GM19468 (cell line): ENCODE measurements around the gene IGF2R.
A peak's percentile ranks its signal among the peaks of the same experiment; 100 is the strongest.
"Not testable (repeated sequence)": the region's sequence is repeated elsewhere in the genome, so short reads cannot be mapped to it uniquely, and the experiment has no call there.

Experiments
- ATAC-seq: cut with Tn5 transposase; IDR thresholded peaks from one replicate; pipeline ENCODE4 v1.9.1; 2021; ENCODE audit warnings: mild to moderate bottlenecking, moderate library complexity, moderate number of reproducible peaks; ENCODE audit not compliant: unreplicated experiment; ENCODE audit errors: extremely low read depth

Gene IGF2R

DNA sequence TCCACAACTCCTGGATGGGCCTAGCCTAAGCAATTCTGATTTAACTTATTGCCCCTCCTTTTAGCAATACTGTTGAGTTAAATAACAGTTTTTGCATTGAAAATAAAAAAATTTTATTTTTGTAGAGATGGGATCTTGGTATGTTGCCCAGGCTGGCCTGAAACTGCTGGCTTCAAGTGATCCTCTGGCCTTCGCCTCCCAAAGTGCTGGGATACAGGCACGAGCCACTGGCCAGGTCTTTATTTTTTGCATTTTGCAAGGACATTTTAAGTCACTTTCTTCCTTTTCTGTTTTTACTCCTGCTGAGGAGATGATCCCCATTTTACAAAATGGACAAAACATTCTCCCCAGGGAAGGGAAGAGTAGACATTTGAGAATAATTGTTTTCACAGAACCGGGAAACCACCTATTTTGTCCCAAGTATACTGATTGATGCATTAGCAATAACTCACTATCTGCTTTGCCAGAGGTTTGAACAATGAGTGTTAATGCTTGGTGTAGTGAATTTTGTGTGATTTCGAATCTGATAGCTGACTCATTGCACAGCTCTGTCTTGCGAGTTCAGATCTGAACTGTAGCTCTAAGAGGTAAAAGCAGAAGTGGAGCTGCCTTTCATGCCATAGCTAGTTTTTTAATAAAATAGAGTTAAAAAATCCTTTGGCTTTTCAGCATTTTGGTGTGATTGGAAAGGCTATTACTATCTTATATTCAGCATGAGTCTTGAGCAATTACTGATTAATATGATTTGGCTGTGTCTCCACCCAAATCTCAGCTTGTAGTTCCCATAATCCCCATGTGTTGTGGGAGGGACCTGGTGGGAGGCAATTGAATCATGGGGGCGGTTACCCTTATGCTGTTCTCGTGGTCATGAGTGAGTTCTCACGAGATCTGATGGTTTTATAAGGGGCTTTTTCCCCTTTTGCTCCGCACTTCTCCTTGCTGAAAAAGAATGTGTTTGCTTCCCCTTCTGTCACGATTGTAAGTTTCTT, 20.9 kb downstream of the IGF2R start:
- ATAC-seq, result peak; percentile 64

DNA sequence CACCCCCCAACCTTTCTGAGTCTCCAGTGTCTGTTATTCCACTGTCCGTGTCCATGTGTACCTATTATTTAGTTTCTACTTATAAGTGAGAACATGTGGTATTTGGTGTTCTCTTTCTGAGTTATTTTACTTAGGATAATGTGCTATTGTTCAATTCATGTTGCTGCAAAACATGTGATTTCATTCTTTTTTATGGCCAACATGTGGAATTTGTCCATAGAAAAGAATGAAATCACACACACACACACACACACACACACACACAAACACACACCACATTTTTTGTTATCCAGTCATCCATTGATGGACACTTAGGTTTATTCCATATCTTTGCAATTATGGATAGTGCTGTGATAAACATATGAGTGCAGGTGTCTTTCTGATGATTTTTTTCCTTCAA, 23.5 kb downstream of the IGF2R start:
- ATAC-seq, result no peak

DNA sequence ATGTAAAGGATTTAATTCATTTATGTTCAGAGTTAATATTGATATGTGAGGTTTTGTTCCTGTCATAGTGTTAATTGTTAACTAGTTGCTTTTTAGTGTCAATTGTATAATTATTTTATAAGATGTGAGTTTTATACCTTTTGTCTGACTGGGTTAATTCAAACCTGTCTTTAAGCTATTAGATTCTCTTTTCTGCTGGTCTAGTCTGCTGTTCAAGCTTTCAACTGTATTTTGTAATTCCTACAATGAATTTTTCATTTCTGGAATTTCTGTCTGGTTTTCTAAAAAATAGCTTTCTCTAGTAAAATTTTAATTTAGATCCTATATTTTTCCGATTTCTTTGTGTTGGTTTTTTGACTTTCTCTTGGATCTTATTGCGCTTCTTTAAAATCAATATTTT, 26.5 kb downstream of the IGF2R start:
- no peak for ATAC-seq

DNA sequence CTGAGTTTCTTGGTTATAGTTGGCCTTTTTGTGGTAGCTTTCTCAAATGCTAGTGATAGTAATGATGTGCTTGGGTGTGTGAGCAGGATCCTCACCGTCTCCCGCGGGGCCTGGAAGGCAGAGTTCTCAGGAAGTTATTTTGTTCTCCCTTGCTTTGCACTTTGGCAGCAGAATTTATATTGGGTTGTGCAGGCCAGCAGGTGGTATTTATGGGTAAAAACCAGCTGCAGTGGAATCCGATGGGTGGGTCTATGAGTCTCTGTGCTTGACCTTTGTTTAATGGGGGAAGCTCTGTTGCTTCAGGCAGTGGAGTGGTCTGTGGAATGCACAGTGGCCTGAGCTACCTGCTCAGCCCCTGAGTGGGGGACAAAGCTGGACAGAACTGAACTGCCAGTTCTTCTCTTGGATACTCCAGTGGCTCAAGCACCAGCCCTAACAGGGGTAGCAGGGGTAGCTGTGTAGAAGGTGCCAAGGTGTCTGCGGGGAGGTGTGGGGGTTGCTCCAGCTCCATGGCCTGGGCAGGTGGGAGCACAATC, 27.3 kb downstream of the IGF2R start:
- no peak for ATAC-seq

DNA sequence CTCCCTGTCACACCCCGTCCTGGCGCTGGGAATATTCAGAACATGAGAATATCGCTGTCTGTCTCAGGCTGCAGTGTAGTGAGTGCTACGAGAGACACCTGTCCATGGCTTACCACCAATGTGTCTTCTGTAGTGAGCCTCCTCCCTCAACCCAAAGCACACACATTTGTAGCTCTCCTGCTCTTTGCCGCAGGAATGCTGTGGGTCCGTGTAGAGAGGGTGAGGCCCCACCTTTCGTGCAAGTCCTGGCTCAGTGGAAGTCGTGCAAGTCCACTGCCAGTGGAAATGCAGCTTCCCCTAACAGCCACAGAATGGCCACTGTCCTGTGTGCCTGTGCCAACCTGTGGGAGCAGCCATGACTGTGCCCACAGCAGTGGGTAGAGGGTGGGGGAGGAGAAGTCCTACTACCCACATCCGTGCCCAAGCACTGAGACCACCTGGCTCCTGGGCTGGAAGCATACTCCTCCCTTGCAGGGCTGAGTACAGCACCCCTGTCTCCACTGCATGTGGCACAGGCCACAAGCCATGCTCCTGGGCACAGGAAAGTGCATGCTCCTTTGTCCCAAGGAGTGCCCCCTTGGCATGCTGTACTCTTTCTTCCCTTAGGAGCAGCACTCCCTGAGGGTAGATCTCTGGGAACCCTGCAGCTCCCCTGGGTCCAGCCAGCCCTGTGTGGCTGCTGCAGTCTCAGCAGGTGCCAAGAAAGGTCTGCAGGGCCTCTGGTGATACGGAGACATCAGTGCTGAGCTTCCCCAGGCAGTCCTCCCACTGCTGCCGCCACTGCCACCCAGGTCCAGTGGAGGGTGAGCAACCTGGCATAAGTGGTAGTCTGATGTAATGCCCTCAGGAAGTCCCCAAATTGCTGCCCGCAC, 28.0 kb downstream of the IGF2R start:
- ATAC-seq, result no peak

DNA sequence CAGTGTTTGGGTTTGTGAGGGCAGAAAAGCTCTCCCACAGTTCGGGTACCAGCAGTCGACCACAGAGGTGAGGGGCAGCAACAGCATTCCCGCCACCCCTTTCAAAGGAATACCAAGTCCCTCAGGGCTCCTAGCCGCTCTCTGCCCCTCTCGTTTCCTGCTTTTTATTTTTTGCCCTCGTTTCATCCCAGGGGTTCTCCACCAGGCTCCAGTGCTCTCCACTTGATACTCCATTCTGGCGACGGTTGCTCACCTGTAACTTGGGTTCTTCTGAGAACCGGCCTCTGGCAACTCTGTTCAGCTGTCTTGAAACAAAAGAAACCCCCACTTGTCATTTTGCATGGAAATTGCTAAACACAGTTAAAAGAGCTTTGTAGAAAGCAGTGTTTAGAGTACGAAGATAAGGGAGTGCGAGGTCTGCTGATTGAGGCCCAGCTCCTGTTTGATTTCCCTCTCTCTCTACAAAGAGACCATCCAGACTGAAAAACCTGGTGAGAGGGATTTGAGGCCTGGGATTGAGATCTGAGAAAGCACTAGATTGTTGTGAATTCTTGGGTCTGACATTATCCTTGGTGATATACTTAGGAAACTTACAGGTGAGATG, 28.7 kb downstream of the IGF2R start:
- no peak for ATAC-seq

DNA sequence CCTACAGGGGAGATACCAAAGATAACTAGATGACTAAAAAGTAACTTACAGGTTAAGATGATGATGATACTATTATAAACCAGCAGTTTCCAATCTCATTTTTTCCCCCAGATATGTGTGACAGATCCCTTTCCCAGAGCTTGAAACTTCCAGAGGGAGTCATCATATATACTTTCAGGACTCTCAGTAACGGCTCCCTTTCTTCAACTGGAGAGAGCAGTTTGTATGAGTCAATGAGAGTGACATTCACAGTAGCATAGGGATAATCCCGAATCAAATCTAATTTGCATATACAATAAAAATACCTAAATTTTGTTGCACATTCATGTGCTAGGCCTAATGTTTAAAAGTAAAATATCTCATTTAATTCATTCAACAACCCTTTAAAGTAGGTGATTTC, 29.7 kb downstream of the IGF2R start:
- ATAC-seq, result no peak

DNA sequence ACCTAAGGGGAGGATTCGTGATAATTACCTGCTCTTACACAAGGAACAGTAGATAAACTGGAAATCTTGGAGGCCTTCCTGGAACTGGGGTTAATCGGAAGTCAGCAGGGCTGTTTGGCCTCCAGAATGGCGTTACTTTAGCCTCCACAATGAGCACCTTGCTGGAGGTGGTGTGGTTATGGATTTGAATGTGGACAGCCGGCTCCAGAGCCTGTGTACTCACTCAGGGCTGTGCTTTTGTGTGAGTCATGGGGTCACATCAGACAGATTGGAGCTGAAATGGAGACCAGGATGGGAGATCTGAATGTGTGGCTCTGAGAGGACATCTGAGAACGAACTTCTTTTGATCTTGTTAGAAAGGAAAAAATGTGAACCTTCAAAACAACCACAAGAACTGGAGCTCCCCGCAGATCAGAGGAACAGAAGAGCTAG, 30.4 kb downstream of the IGF2R start:
- no peak for ATAC-seq

DNA sequence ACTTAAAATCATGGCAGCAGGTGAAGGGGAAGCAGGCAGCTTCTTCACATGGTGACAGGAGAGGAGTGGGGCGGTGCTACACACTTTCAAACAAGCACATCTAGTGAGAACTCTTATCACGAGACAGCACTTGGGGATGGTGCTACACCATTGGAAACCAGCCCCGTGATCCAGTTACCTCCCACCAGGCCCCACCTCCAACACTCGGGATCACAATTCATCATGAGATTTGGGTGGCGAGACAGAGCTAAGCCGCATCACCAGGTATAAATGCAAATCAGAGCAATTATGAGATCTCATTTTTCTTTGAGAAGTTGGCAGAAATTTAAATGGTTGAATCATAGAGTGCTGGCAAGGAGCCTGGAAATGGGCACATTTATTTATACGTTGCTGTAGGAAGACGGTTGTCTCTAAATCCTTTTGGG, 31.4 kb downstream of the IGF2R start:
- no peak for ATAC-seq

DNA sequence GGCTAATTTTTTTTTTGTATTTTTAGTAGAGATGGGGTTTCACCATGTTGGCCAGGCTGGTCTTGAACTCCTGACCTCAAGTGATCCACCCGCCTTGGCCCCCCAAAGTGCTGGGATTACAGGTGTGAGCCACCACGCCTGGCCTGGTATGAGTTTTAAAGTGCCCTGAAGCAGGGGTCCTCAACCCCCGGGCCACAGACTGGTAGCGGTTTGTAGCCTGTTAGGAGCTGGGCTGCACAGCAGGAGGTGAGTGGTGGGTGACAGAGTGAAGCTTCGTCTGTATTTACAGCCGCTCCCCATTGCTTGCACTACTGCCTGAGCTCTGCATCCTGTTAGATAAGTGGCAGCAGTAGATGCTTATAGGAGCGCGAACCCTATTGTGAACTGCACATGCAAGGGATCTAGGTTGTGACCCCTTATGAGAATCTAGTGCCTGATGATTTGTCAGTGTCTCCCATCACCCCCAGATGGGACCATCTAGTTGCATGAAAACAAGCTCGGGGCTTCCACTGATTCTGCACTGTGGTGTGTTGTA, 32.1 kb downstream of the IGF2R start:
- ATAC-seq, result not testable (repeated sequence)

DNA sequence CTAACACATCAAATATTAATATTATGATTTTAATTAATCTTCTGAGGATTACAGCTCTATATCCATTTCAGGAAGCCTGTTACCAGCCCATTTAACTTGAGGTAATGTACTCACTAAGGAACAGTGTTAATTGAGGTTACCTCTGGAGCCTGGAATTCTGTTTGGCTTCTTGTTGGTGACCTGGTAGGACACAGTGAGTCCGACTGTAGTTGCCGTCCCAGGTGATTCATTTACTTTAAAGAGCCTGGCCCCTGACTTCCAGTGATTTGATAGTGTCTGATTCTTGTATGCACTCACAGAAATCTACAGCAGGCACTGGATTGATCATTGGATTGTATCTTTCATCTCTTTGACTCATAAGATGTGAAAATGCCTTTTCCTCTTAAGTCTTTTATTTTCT, 34.0 kb downstream of the IGF2R start:
- no peak for ATAC-seq

DNA sequence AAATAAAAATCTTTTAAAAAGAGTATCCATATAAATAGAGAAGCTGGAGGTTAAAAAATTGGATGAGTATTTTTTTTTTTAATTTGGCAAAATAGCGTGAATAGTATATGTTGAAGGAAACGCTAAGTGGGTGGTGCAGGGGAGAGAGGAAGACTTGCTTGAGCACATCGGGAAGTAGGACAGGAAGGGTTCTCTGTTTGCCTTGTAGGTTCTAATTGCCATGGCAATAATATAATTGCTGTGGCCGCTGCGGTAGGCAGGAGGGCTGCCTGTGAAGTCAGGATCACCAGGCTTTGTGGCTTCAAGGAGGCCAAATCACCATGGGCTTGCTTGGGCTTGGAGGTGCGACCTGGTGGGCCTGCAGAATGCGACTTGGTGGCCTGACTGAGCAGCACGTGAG, 35.1 kb downstream of the IGF2R start:
- ATAC-seq, result no peak

DNA sequence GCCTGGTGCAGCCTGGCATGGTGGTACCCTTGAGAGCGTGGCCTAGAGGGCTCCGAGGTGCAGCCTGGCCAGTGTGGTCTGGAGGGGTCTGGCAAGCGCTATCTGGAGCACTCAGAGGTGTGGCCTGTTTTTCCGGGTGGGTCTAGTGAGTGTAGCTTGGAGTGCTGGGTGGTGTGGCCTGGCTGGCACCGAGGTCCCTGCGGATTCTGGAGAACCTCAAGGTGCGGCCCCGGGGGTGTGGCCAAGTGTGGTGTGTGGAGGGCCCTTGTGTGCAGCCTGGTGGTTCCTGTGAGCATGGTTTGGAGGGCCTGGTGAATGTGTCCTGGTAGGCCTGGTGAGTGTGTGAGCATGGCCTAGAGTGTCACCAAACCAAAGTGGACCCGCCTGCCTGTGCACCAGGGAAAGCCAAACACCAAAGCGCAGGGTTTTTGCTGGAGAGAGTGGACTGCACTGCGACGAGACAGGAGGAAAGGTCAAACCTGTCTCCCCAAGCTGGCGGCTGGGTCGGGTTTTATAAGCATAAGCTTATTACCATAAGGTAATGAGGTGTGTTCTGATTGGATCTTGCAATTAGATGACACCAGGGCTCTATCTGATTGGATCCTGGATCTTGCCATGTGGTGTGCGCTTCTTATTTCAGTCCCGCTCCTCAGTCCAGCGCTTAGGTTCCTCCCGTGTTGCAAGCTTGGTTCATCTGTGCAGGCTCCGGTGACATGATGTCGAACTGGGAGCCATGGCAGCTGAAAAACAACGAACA, 35.7 kb downstream of the IGF2R start:
- ATAC-seq, result no peak

DNA sequence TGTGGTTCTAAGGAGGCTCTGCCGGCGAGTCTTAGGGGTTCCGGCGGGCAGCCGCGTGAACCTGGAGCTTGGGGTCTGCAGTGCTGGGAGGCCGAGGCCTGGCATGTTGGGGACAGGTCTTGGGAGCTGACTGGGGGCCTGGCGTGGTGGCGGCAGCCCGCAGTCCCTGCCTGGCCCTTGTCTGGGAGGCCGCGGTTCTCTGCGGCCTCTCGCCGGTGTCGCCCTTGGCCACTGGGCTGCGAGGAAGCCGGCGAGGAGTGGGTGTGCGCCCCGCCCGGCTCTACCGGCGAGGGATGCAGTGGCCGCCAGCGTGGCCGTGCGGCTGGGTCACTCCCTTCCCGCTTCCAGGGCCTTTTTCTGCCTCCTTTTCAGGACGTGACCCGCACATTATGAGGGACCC, 36.3 kb downstream of the IGF2R start:
- ATAC-seq, result no peak

DNA sequence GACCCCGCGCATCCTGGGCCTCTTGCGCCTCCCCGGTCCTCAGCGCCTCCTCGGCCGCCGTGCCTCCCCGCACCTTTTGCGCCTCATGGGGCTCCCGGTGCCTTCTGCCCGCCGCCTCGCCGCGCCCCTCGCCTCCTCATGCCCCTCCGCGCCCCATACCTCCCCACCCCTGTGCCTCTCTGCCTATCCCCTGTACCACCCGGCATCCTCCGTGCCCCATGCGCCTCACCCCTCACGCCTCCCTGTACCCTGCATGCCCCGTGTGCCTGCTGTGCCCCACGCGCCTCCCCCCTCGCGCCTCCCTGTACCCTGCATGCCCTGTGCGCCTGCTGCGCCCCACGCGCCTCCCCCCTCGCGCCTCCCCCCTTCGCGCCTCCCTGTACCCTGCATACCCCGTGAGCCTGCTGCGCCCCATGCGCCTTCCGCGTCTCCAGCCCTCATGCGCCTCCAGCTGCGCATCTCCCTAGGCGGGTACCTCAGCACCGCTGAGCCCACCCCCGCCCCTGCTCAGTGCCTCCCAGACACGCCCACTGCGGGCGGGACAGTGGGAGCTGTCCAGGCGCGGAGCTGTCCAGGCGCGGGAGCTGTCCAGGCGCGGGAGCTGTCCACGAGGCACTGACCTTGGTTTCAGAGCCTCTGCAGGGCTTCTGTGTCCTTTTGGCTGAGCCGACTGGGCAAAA, 37.1 kb downstream of the IGF2R start:
- no peak for ATAC-seq

DNA sequence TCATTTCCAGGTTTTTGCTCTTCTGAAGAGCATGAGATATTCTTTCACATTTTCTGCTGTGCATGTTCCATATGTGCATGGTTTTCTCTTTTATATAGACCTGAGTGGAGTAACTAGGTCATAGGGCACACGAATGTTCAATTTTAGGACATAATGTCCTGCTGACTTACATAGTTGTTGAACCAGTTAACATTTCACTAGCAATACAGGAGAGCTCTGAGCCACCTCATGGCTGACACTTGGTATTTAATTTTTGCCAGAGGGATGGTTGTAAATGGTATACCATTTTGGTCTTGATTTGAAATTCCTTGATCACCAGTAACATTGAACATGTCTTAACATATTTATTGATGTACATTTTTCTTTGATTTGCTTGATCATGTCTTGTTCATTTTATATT, 38.3 kb downstream of the IGF2R start:
- ATAC-seq, result no peak

DNA sequence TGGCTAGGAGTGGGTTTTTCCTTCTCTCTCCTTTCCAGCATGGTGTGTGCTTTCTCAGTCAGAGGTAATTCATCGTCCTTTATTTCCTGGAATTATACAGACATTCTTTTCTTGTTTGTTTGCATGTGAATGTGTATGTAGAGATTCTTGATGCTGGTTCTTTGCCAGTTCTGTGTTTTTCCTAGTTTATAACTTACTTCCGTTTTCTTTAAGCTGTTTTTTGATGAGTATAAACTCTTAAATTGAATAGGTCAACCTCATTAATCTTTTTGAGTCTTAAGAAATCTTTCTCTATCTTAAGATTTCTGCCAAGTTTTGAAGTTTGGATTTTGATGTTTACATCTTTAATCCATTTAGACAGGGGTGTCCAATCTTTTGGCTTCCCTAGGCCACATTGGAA, 38.7 kb downstream of the IGF2R start:
- ATAC-seq, result no peak

DNA sequence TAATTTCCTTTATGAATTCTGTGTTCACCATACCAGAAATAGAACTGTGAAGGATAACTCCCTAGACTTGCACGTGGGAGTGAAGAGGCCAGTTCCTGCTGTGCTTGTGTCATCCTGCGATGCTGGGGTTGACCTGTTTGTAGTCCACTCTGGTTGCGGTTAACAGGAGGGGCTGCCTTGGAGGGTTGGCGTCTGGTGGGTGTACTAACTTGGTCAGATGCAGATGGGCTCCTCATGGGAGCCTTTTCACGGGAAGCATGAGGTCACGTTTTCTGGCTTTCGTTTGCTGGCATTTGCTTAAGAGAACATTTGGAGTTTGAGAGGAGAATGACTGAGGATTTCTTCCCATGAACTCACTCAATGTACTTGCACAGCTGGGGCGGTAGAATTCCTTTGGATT, 41.2 kb downstream of the IGF2R start:
- no peak for ATAC-seq
